Liver (tissue), 3 donors: ENCODE data around the gene CCDC88C.

ENCODE experiments used
- EGR1 ChIP-seq, 2 donors: IDR thresholded peaks; 2 replicates each; pipeline ENCODE4 v1.6.1; 2016 to 2018; ENCODE audit warnings: antibody characterized with exemption in 2 of 2, low read depth in 2 of 2
- TF ChIP-seq, protein P1 (sequence below): fragments of 150-350 bp; IDR thresholded peaks from 2 replicates; pipeline ENCODE4 v1.5.1; 2017; ENCODE audit warnings: improper control_type of control experiment, low read depth, low read length; ENCODE audit not compliant: missing input control
- donor health status: healthy.
- donor health status: healthy.

DNA sequence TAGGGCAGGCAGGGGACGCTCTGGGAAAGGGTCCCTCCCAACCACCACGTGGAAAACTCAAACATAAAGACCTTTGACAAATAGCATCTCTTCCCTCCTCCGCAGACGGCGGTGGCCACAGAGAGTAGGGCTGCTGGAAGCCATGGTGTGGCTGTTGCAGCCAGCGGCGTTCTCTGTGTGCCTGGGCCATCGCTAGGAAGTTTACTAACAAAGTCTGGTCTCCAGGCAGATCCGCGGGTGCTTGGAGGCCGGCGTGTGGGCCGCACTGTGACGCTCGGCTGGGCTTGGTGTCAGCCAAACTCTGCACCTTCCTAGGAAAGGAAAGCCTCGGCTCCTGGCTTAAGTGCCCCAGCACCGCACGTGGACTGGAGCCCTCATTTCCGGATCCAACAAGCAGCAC lies 65.6 kb downstream of the CCDC88C start:
- TF ChIP-seq, protein P1, sequence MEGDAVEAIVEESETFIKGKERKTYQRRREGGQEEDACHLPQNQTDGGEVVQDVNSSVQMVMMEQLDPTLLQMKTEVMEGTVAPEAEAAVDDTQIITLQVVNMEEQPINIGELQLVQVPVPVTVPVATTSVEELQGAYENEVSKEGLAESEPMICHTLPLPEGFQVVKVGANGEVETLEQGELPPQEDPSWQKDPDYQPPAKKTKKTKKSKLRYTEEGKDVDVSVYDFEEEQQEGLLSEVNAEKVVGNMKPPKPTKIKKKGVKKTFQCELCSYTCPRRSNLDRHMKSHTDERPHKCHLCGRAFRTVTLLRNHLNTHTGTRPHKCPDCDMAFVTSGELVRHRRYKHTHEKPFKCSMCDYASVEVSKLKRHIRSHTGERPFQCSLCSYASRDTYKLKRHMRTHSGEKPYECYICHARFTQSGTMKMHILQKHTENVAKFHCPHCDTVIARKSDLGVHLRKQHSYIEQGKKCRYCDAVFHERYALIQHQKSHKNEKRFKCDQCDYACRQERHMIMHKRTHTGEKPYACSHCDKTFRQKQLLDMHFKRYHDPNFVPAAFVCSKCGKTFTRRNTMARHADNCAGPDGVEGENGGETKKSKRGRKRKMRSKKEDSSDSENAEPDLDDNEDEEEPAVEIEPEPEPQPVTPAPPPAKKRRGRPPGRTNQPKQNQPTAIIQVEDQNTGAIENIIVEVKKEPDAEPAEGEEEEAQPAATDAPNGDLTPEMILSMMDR, result no peak
- no peak for TF ChIP-seq EGR1 (IDR thresholded peaks at IDR 0.05; ENCODE audit: low read depth in 2 of 2)
